HAP-1 (cell line): ENCODE results near the gene DMKN.

Source experiments
- DNase-seq, 2 experiments: peaks; one replicate each; pipeline ENCODE4 v3.0.0-alpha.2; 2016 to 2020; ENCODE audit warnings: low spot score in 2 of 2
- H3K27me3 ChIP-seq: fragments of 250-450 bp; sonication (Bioruptor Pico); 2 replicates; pipeline ENCODE4 v1.5.1; 2020; ENCODE audit warnings: low read depth, mild to moderate bottlenecking, moderate library complexity
- H3K36me3 ChIP-seq: fragments of 250-450 bp; sonication (Bioruptor Pico); replicated peaks from 2 replicates; pipeline ENCODE4 v1.5.1; 2020; ENCODE audit warnings: mild to moderate bottlenecking
- H3K4me1 ChIP-seq: fragments of 250-450 bp; sonication (Bioruptor Pico); 2 replicates; pipeline ENCODE4 v1.5.1; 2020; ENCODE audit warnings: mild to moderate bottlenecking
- H3K4me3 ChIP-seq: fragments of 250-450 bp; sonication (Bioruptor Pico); 2 replicates; pipeline ENCODE4 v1.5.1; 2020; ENCODE audit warnings: mild to moderate bottlenecking, moderate library complexity
- H3K9me3 ChIP-seq: fragments of 250-450 bp; sonication (Bioruptor Pico); 2 replicates; pipeline ENCODE4 v1.5.1; 2020; ENCODE audit warnings: mild to moderate bottlenecking, moderate library complexity
- in situ Hi-C: fragments of 300-500 bp; cut with MboI; formaldehyde crosslinking; loops from 3 replicates; pipeline ENCODE4 v1.14.3; 2020; ENCODE audit warnings: low sequenced_read_pairs, inconsistent platforms, mixed read lengths

Gene DMKN

GRCh38 chr19:35513628-35514281 is at the start of gene DMKN:
Gene DMKN (minus strand): TSS chr19:35513649. CDS start chr19:35513475, 174 bp downstream.
- Histone ChIP-seq H3K36me3 (no peaks in the 10 kb centered on the region), H3K4me1 (peaks cover 4% of the 10 kb centered on the region; the same call in 1 of the 2 replicates), H3K27me3 (no peaks in the 10 kb centered on the region), H3K4me3 (no peak within 1 kb of the TSS), H3K9me3 (no peaks in the 10 kb centered on the region)
- in situ Hi-C loops: no loop called here
- DNase-seq: no peak

- no peaks in the 10 kb centered on the region for H3K36me3 ChIP-seq
- no peak overlapping the region for H3K4me3 ChIP-seq
- no peaks in the 10 kb centered on the region; the same call in 1 of the 2 replicates for H3K4me1 ChIP-seq
- DNase-seq: no peak
- in situ Hi-C loops: no loop called here
- no peaks in the 10 kb centered on the region for H3K9me3 ChIP-seq
- peaks cover 2% of the 10 kb centered on the region; the same call in 1 of the 2 replicates for H3K27me3 ChIP-seq
Observed at GRCh38 chr19:35562776-35563175, 49.3 kb upstream of the DMKN start.

- no peaks in the 10 kb centered on the region; the same call in none of the 2 replicates for H3K4me1 ChIP-seq
- H3K27me3 ChIP-seq: peaks cover 2% of the 10 kb centered on the region; the same call in 1 of the 2 replicates
- H3K36me3 ChIP-seq: no peaks in the 10 kb centered on the region
- DNase-seq: no peak
- in situ Hi-C loops: no loop called here
- no peaks in the 10 kb centered on the region for H3K9me3 ChIP-seq
- H3K4me3 ChIP-seq: no peak overlapping the region
Observed at GRCh38 chr19:35562336-35562735, 48.9 kb upstream of the DMKN start.

GRCh38 chr19:35561436-35561835 is 48.0 kb upstream of the DMKN start:
- Histone ChIP-seq H3K4me3 (no peak overlapping the region), H3K4me1 (no peaks in the 10 kb centered on the region; the same call in none of the 2 replicates), H3K27me3 (peaks cover 2% of the 10 kb centered on the region; the same call in 1 of the 2 replicates), H3K36me3 (no peaks in the 10 kb centered on the region), H3K9me3 (no peaks in the 10 kb centered on the region)
- in situ Hi-C loops: no loop called here
- no peak for DNase-seq

- DNase-seq: no peak
- Histone ChIP-seq H3K9me3 (no peaks in the 10 kb centered on the region), H3K36me3 (no peaks in the 10 kb centered on the region), H3K4me3 (no peak overlapping the region), H3K4me1 (no peaks in the 10 kb centered on the region; the same call in none of the 2 replicates), H3K27me3 (peaks cover 2% of the 10 kb centered on the region; the same call in 1 of the 2 replicates)
- in situ Hi-C loops: no loop called here
Observed at GRCh38 chr19:35560677-35561076, 47.2 kb upstream of the DMKN start.

- H3K36me3 ChIP-seq: no peaks in the 10 kb centered on the region
- H3K4me3 ChIP-seq: no peak overlapping the region
- H3K27me3 ChIP-seq: peaks cover 2% of the 10 kb centered on the region; the same call in 1 of the 2 replicates
- DNase-seq: no peak
- no peaks in the 10 kb centered on the region for H3K9me3 ChIP-seq
- in situ Hi-C loops: no loop called here
- no peaks in the 10 kb centered on the region; the same call in none of the 2 replicates for H3K4me1 ChIP-seq
Observed at GRCh38 chr19:35560271-35560670, 46.8 kb upstream of the DMKN start.

- no peak for DNase-seq
- H3K4me3 ChIP-seq: no peak overlapping the region
- H3K4me1 ChIP-seq: no peaks in the 10 kb centered on the region; the same call in none of the 2 replicates
- peaks cover 2% of the 10 kb centered on the region; the same call in 1 of the 2 replicates for H3K27me3 ChIP-seq
- in situ Hi-C loops: no loop called here
- H3K36me3 ChIP-seq: no peaks in the 10 kb centered on the region
- no peaks in the 10 kb centered on the region for H3K9me3 ChIP-seq
Observed at GRCh38 chr19:35559781-35560180, 46.3 kb upstream of the DMKN start.

- in situ Hi-C loops: no loop called here
- no peaks in the 10 kb centered on the region; the same call in none of the 2 replicates for H3K4me1 ChIP-seq
- DNase-seq: no peak
- H3K36me3 ChIP-seq: no peaks in the 10 kb centered on the region
- H3K9me3 ChIP-seq: no peaks in the 10 kb centered on the region
- peaks cover 2% of the 10 kb centered on the region; the same call in 1 of the 2 replicates for H3K27me3 ChIP-seq
- no peak overlapping the region for H3K4me3 ChIP-seq
Observed at GRCh38 chr19:35559281-35559659, 45.8 kb upstream of the DMKN start.

GRCh38 chr19:35558400-35559280 is 45.2 kb upstream of the DMKN start:
- Histone ChIP-seq H3K27me3 (peaks cover 2% of the 10 kb centered on the region; the same call in 1 of the 2 replicates), H3K36me3 (no peaks in the 10 kb centered on the region), H3K4me1 (no peaks in the 10 kb centered on the region; the same call in none of the 2 replicates), H3K4me3 (peak overlapping the region; percentile 42), H3K9me3 (no peaks in the 10 kb centered on the region)
- in situ Hi-C loops: no loop called here
- no peak for DNase-seq

- H3K4me3 ChIP-seq: peak overlapping the region; percentile 42
- peak; percentile 75 to 98 for DNase-seq
- peaks cover 2% of the 10 kb centered on the region; the same call in 1 of the 2 replicates for H3K27me3 ChIP-seq
- in situ Hi-C loops: no loop called here
- no peaks in the 10 kb centered on the region for H3K36me3 ChIP-seq
- no peaks in the 10 kb centered on the region for H3K9me3 ChIP-seq
- no peaks in the 10 kb centered on the region; the same call in none of the 2 replicates for H3K4me1 ChIP-seq
Observed at GRCh38 chr19:35557539-35558399, 44.3 kb upstream of the DMKN start.

GRCh38 chr19:35556846-35557538 is 43.5 kb upstream of the DMKN start:
- Histone ChIP-seq H3K4me3 (no peak overlapping the region), H3K9me3 (no peaks in the 10 kb centered on the region), H3K4me1 (no peaks in the 10 kb centered on the region; the same call in none of the 2 replicates), H3K36me3 (no peaks in the 10 kb centered on the region), H3K27me3 (peaks cover 2% of the 10 kb centered on the region; the same call in 1 of the 2 replicates)
- no peak for DNase-seq
- in situ Hi-C loops: no loop called here

- Histone ChIP-seq H3K27me3 (peaks cover 2% of the 10 kb centered on the region; the same call in 1 of the 2 replicates), H3K9me3 (no peaks in the 10 kb centered on the region), H3K4me3 (no peak overlapping the region), H3K4me1 (no peaks in the 10 kb centered on the region; the same call in none of the 2 replicates), H3K36me3 (no peaks in the 10 kb centered on the region)
- in situ Hi-C loops: no loop called here
- no peak for DNase-seq
Observed at GRCh38 chr19:35556025-35556590, 42.7 kb upstream of the DMKN start.
